Fibroblast of lung (primary cell): ENCODE measurements around the gene FAM174B. TPM values are rescaled to one million over a fixed set of nuclear protein-coding genes. Genes with fewer than 3 reads are reported as not detected.

Source experiments
- DNase-seq, 2 donors: peaks; one replicate each; pipeline versions ENCODE4 v3.0.0 to v3.0.0-alpha.2; 2010; ENCODE audit warnings: low read depth in 2 of 2
- H2AFZ ChIP-seq: 2 replicates; pipeline ENCODE4 v1.5.1; 2012; ENCODE audit warnings: low read length, control low read depth, inconsistent platforms
- H3K27ac ChIP-seq: 2 replicates; pipeline ENCODE4 v1.5.1; 2011; ENCODE audit warnings: low read length, control low read depth; ENCODE audit not compliant: insufficient read depth
- H3K27me3 ChIP-seq: 2 replicates; pipeline ENCODE4 v1.5.1; 2011; ENCODE audit warnings: mild to moderate bottlenecking, low read length; ENCODE audit not compliant: control insufficient read depth, insufficient read depth
- H3K36me3 ChIP-seq: 2 replicates; pipeline ENCODE4 v1.5.1; 2011; ENCODE audit warnings: low read length; ENCODE audit not compliant: control insufficient read depth, insufficient read depth
- H3K4me1 ChIP-seq: 2 replicates; pipeline ENCODE4 v1.5.1; 2011; ENCODE audit warnings: low read length; ENCODE audit not compliant: control insufficient read depth, insufficient read depth; ENCODE audit errors: extremely low read depth
- H3K4me2 ChIP-seq: 2 replicates; pipeline ENCODE4 v1.5.1; 2011; ENCODE audit warnings: low read length, control low read depth; ENCODE audit not compliant: insufficient read depth; ENCODE audit errors: extremely low read depth
- H3K4me3 ChIP-seq, 4 experiments: fragments of 200-600 bp in 1 of 4; sonication (generic) in 1 of 4; replicated peaks in 1 of 4; 2 replicates each; pipeline ENCODE4 v1.5.1; 2011 to 2016; ENCODE audit warnings: low read length in 4 of 4, low read depth in 3 of 4, mild to moderate bottlenecking in 3 of 4, control low read depth in 2 of 4, inconsistent platforms in 1 of 4, mixed read lengths in 1 of 4; ENCODE audit not compliant: insufficient read depth in 1 of 4; ENCODE audit errors: control extremely low read depth in 1 of 4
- H3K79me2 ChIP-seq: 2 replicates; pipeline ENCODE4 v1.5.1; 2012; ENCODE audit warnings: mild to moderate bottlenecking, low read length, inconsistent platforms; ENCODE audit not compliant: control insufficient read depth, insufficient read depth
- H3K9ac ChIP-seq: 2 replicates; pipeline ENCODE4 v1.5.1; 2011; ENCODE audit warnings: mild to moderate bottlenecking, low read length, control low read depth; ENCODE audit not compliant: insufficient read depth
- H3K9me3 ChIP-seq: 2 replicates; pipeline ENCODE4 v1.5.1; 2012; ENCODE audit warnings: low read depth, low read length; ENCODE audit not compliant: control insufficient read depth, insufficient read depth
- H4K20me1 ChIP-seq: 2 replicates; pipeline ENCODE4 v1.5.1; 2011; ENCODE audit warnings: low read length; ENCODE audit not compliant: control insufficient read depth, insufficient read depth; ENCODE audit errors: extremely low read depth
- CTCF ChIP-seq, 2 donors: IDR thresholded peaks in 1 of 2; conservative IDR thresholded peaks in 1 of 2; 1 replicate in 1 of 2; 2 replicates in 1 of 2; pipeline ENCODE4 v1.5.1; 2011 to 2012; ENCODE audit warnings: low read length in 2 of 2, control low read depth in 1 of 2, inconsistent platforms in 1 of 2, low read depth in 1 of 2, mild to moderate bottlenecking in 1 of 2
- EZH2 ChIP-seq: IDR thresholded peaks from 2 replicates; pipeline ENCODE4 v1.5.1; 2012; ENCODE audit warnings: low read length, control low read depth, mild to moderate bottlenecking; ENCODE audit errors: missing control alignments
- polyA plus RNA-seq, 2 donors: library from polyadenylated mRNA; depleted of rRNA in 1 of 2; stranded (reverse) in 1 of 2; unstranded in 1 of 2; fragments of >200 nt; gene quantifications; 2 replicates each; pipeline ENCODE4 v1.2.1, GENCODE V29; 2011 to 2012; ENCODE audit warnings: missing spikeins in 1 of 2
- total RNA-seq: library from RNA; depleted of rRNA; stranded (reverse); fragments of >200 nt; gene quantifications from 2 replicates; pipeline ENCODE4 v1.2.1, GENCODE V29; 2014

Gene FAM174B
- total and polyA plus RNA-seq, 2 donors (not counting 1 experiment from before 2014, with no cell fraction given): 0.87 to 2.8 TPM

GRCh38 chr15:92578096-92578835, 77.3 kb downstream of the FAM174B start:
- no peaks in the 10 kb centered on the region for H3K36me3 ChIP-seq
- no peaks in the 10 kb centered on the region for H3K9me3 ChIP-seq
- no peaks in the 10 kb centered on the region for H3K79me2 ChIP-seq
- no peak overlapping the region for H3K27ac ChIP-seq
- no peak for DNase-seq
- H4K20me1 ChIP-seq: no peaks in the 10 kb centered on the region
- H3K27me3 ChIP-seq: no peaks in the 10 kb centered on the region
- H2AFZ ChIP-seq: no peak overlapping the region
- H3K4me2 ChIP-seq: no peak overlapping the region
- H3K9ac ChIP-seq: no peak overlapping the region
- TF ChIP-seq EZH2: no peak
- TF ChIP-seq CTCF (conservative IDR thresholded peaks at IDR 0.05 in 1 of 2, IDR thresholded peaks at IDR 0.05 in 1 of 2; ENCODE audit: low read depth in 1 of 2, low read length in 2 of 2): no peak
- no peaks in the 10 kb centered on the region for H3K4me1 ChIP-seq
- H3K4me3 ChIP-seq: no peak overlapping the region

- H3K9me3 ChIP-seq: no peaks in the 10 kb centered on the region
- H4K20me1 ChIP-seq: no peaks in the 10 kb centered on the region
- DNase-seq: no peak
- H3K4me3 ChIP-seq: no peak overlapping the region
- no peaks in the 10 kb centered on the region for H3K4me1 ChIP-seq
- no peaks in the 10 kb centered on the region for H3K79me2 ChIP-seq
- no peak overlapping the region for H3K27ac ChIP-seq
- no peaks in the 10 kb centered on the region for H3K36me3 ChIP-seq
- no peak overlapping the region for H3K9ac ChIP-seq
- no peak overlapping the region for H3K4me2 ChIP-seq
- TF ChIP-seq CTCF (conservative IDR thresholded peaks at IDR 0.05 in 1 of 2, IDR thresholded peaks at IDR 0.05 in 1 of 2; ENCODE audit: low read depth in 1 of 2, low read length in 2 of 2) (no peak), EZH2 (no peak)
- no peaks in the 10 kb centered on the region for H3K27me3 ChIP-seq
- H2AFZ ChIP-seq: no peak overlapping the region
These were observed 78.9 kb downstream of the FAM174B start for GRCh38 chr15:92576597-92577200.

- no peaks in the 10 kb centered on the region for H4K20me1 ChIP-seq
- TF ChIP-seq EZH2: no peak
- TF ChIP-seq CTCF (conservative IDR thresholded peaks at IDR 0.05 in 1 of 2, IDR thresholded peaks at IDR 0.05 in 1 of 2; ENCODE audit: low read depth in 1 of 2, low read length in 2 of 2): no peak
- DNase-seq: no peak
- no peaks in the 10 kb centered on the region for H3K9me3 ChIP-seq
- H2AFZ ChIP-seq: no peak overlapping the region
- H3K27me3 ChIP-seq: no peaks in the 10 kb centered on the region
- H3K36me3 ChIP-seq: no peaks in the 10 kb centered on the region
- H3K79me2 ChIP-seq: no peaks in the 10 kb centered on the region
- H3K4me1 ChIP-seq: no peaks in the 10 kb centered on the region
- no peak overlapping the region for H3K4me3 ChIP-seq
- no peak overlapping the region for H3K9ac ChIP-seq
- no peak overlapping the region for H3K27ac ChIP-seq
- H3K4me2 ChIP-seq: no peak overlapping the region
These were observed 81.0 kb downstream of the FAM174B start for GRCh38 chr15:92574566-92574965.
